H1 (cell line): ENCODE results near the gene LRCH3. TPM values are rescaled to one million over a fixed set of nuclear protein-coding genes. Genes with fewer than 3 reads are reported as not detected.

Experiments used
- CTCF ChIA-PET: fragments of 300-600 bp; sonication (Branson Sonifier 250); formaldehyde crosslinking; loops from one replicate; lab custom pipeline; 2021; ENCODE audit not compliant: partially characterized antibody; lab: Charles Lee
- POLR2A ChIA-PET: fragments of 300-600 bp; sonication (Branson Sonifier 250); formaldehyde crosslinking; loops from one replicate; lab custom pipeline; 2021; ENCODE audit warnings: inconsistent platforms; ENCODE audit not compliant: partially characterized antibody; lab: Charles Lee
- DNase-seq, 2 experiments: peaks; one replicate each; pipeline versions ENCODE4 v3.0.0 to v3.0.0-alpha.2; 2010 to 2022; ENCODE audit warnings: low spot score in 2 of 2, low read depth in 1 of 2, mixed read lengths in 1 of 2
- FAIRE-seq: peaks from 2 replicates; lab custom pipeline; 2011; peaks lifted over from hg19 to GRCh38; lab: Jason Lieb, UNC
- H2AFZ ChIP-seq: 2 replicates; pipeline ENCODE4 v1.8.1; 2012; ENCODE audit warnings: low read length, inconsistent platforms
- H2AK5ac ChIP-seq: 2 replicates; pipeline ENCODE4 v1.6.1; 2013; ENCODE audit warnings: low read depth, low read length
- H2BK120ac ChIP-seq: replicated peaks from 2 replicates; pipeline ENCODE3; 2013; ENCODE audit warnings: low read depth, low read length, inconsistent platforms
- H2BK12ac ChIP-seq: 2 replicates; pipeline ENCODE4 v1.6.1; 2013; ENCODE audit warnings: low read depth, low read length
- H2BK15ac ChIP-seq: 2 replicates; pipeline ENCODE4 v1.6.1; 2013; ENCODE audit warnings: low read length
- H2BK20ac ChIP-seq: 2 replicates; pipeline ENCODE4 v1.6.1; 2013; ENCODE audit warnings: low read length
- H2BK5ac ChIP-seq: 2 replicates; pipeline ENCODE4 v1.6.1; 2013; ENCODE audit warnings: low read depth, low read length
- H3K14ac ChIP-seq: 2 replicates; pipeline ENCODE4 v1.6.1; 2013; ENCODE audit warnings: inconsistent platforms; ENCODE audit not compliant: insufficient read length
- H3K18ac ChIP-seq: 2 replicates; pipeline ENCODE4 v1.6.1; 2013; ENCODE audit warnings: low read length; ENCODE audit errors: extremely low read depth
- H3K23ac ChIP-seq: 2 replicates; pipeline ENCODE4 v1.6.1; 2013; ENCODE audit warnings: inconsistent platforms; ENCODE audit not compliant: insufficient read length
- H3K23me2 ChIP-seq: 2 replicates; pipeline ENCODE4 v1.6.1; 2013; ENCODE audit warnings: low read depth, low read length
- H3K27ac ChIP-seq: 2 replicates; pipeline ENCODE4 v1.6.1; 2011; ENCODE audit warnings: low read depth, low read length, inconsistent platforms
- H3K27me3 ChIP-seq, 4 experiments: replicated peaks in 1 of 4; 1 replicate in 1 of 4; 2 replicates in 3 of 4; pipeline versions ENCODE4 v1.6.1 to v1.8.1; 2011 to 2013; ENCODE audit warnings: low read length in 3 of 4, mild to moderate bottlenecking in 3 of 4, inconsistent platforms in 2 of 4, mixed read lengths in 2 of 4, moderate library complexity in 1 of 4; ENCODE audit not compliant: control insufficient read depth in 3 of 4, insufficient read depth in 3 of 4; ENCODE audit errors: extremely low read depth in 1 of 4
- H3K36me3 ChIP-seq, 4 experiments: 2 replicates each; pipeline versions ENCODE4 v1.6.1 to v1.8.1; 2011 to 2013; ENCODE audit warnings: mild to moderate bottlenecking in 4 of 4, low read length in 3 of 4, moderate library complexity in 2 of 4, control low read depth in 1 of 4, inconsistent platforms in 1 of 4; ENCODE audit not compliant: insufficient read depth in 4 of 4, control insufficient read depth in 2 of 4
- H3K4ac ChIP-seq: replicated peaks from 2 replicates; pipeline ENCODE3; 2013; ENCODE audit warnings: low read length, low read depth, mixed read lengths, inconsistent platforms; ENCODE audit not compliant: insufficient read length
- H3K4me1 ChIP-seq, 4 experiments: replicated peaks in 1 of 4; 1 replicate in 1 of 4; 2 replicates in 3 of 4; pipeline versions ENCODE4 v1.6.1 to v1.8.1; 2011 to 2013; ENCODE audit warnings: low read length in 3 of 4, inconsistent platforms in 2 of 4, mixed read lengths in 1 of 4; ENCODE audit not compliant: insufficient read depth in 4 of 4, control insufficient read depth in 3 of 4
- H3K4me2 ChIP-seq, 2 experiments: 2 replicates each; pipeline versions ENCODE4 v1.6.1 to v1.8.1; 2011 to 2013; ENCODE audit warnings: low read depth in 2 of 2, low read length in 2 of 2, control low read depth in 1 of 2, inconsistent platforms in 1 of 2, mild to moderate bottlenecking in 1 of 2; ENCODE audit not compliant: insufficient read depth in 1 of 2
- H3K4me3 ChIP-seq, 4 experiments: fragments of 200-600, 300-600 bp in 1 of 4; sonication (generic), shearing (Covaris generic), sonication (Bioruptor Twin) in 1 of 4; 2 replicates each; pipeline versions ENCODE4 v1.5.1 to v1.8.1; 2011 to 2016; ENCODE audit warnings: low read length in 4 of 4, low read depth in 3 of 4, control low read depth in 2 of 4, inconsistent platforms in 2 of 4, mild to moderate bottlenecking in 2 of 4, mixed read lengths in 1 of 4, moderate library complexity in 1 of 4; ENCODE audit not compliant: insufficient read depth in 2 of 4; ENCODE audit errors: extremely low read depth in 1 of 4
- H3K56ac ChIP-seq: replicated peaks from 2 replicates; pipeline ENCODE3; 2013; ENCODE audit warnings: low read depth, mild to moderate bottlenecking, mixed read lengths, low read length, inconsistent platforms; ENCODE audit not compliant: insufficient read length
- H3K79me1 ChIP-seq: 2 replicates; pipeline ENCODE4 v1.6.1; 2013; ENCODE audit warnings: low read depth, low read length, control low read depth
- H3K79me2 ChIP-seq, 2 experiments: 2 replicates each; pipeline versions ENCODE4 v1.6.1 to v1.8.1; 2012 to 2013; ENCODE audit warnings: low read length in 2 of 2, mild to moderate bottlenecking in 2 of 2, inconsistent platforms in 1 of 2; ENCODE audit not compliant: insufficient read depth in 2 of 2, control insufficient read depth in 1 of 2
- H3K9ac ChIP-seq, 4 experiments: replicated peaks in 1 of 4; 1 replicate in 1 of 4; 2 replicates in 3 of 4; pipeline versions ENCODE4 v1.6.1 to v1.8.1; 2011 to 2013; ENCODE audit warnings: low read depth in 3 of 4, low read length in 3 of 4, control low read depth in 2 of 4, mild to moderate bottlenecking in 2 of 4, moderate library complexity in 2 of 4, inconsistent platforms in 1 of 4; ENCODE audit errors: extremely low read depth in 1 of 4
- H3K9me3 ChIP-seq, 2 experiments: 2 replicates each; pipeline versions ENCODE4 v1.6.1 to v1.8.1; 2012 to 2013; ENCODE audit warnings: mild to moderate bottlenecking in 2 of 2, moderate library complexity in 2 of 2, control low read depth in 1 of 2, inconsistent platforms in 1 of 2, low read depth in 1 of 2, low read length in 1 of 2, mixed read lengths in 1 of 2; ENCODE audit not compliant: insufficient read depth in 2 of 2
- H4K20me1 ChIP-seq, 2 experiments: replicated peaks in 1 of 2; 2 replicates each; pipeline versions ENCODE3 to v1.8.1; 2011 to 2013; ENCODE audit warnings: inconsistent platforms in 2 of 2, low read length in 2 of 2, mild to moderate bottlenecking in 1 of 2; ENCODE audit not compliant: insufficient read depth in 2 of 2, control insufficient read depth in 1 of 2
- H4K5ac ChIP-seq: 2 replicates; pipeline ENCODE4 v1.6.1; 2013; ENCODE audit warnings: low read length, low read depth, mixed read lengths, inconsistent platforms; ENCODE audit not compliant: insufficient read length
- H4K8ac ChIP-seq: 2 replicates; pipeline ENCODE4 v1.8.0; 2013; ENCODE audit warnings: mild to moderate bottlenecking, moderate library complexity, low read length, inconsistent platforms; ENCODE audit not compliant: insufficient read depth; ENCODE audit errors: extremely low read depth
- H4K91ac ChIP-seq: replicated peaks from 2 replicates; pipeline ENCODE3; 2013; ENCODE audit warnings: low read length, mixed read lengths, inconsistent platforms; ENCODE audit not compliant: insufficient read length
- CREB1 ChIP-seq: IDR thresholded peaks from 2 replicates; pipeline ENCODE4 v1.6.1; 2012; ENCODE audit warnings: inconsistent platforms
- EP300 ChIP-seq, 2 experiments: IDR thresholded peaks; 1 replicate in 1 of 2; 2 replicates in 1 of 2; pipeline ENCODE4 v1.6.1; 2011 to 2012; ENCODE audit warnings: low read depth in 2 of 2, low read length in 2 of 2, mild to moderate bottlenecking in 2 of 2, borderline replicate concordance in 1 of 2, inconsistent platforms in 1 of 2, moderate library complexity in 1 of 2
- POU5F1 ChIP-seq: IDR thresholded peaks from 2 replicates; pipeline ENCODE4 v1.6.1; 2011; ENCODE audit warnings: low read depth, mild to moderate bottlenecking, low read length, moderate library complexity
- RFX5 ChIP-seq: IDR thresholded peaks from 2 replicates; pipeline ENCODE4 v1.6.1; 2011; ENCODE audit warnings: low read depth, low read length, improper control_type of control experiment, borderline replicate concordance
- SIX5 ChIP-seq: IDR thresholded peaks from 2 replicates; pipeline ENCODE4 v1.6.1; 2011; ENCODE audit warnings: mild to moderate bottlenecking, low read depth, low read length
- TAF1 ChIP-seq: IDR thresholded peaks from 2 replicates; pipeline ENCODE4 v1.6.1; 2011; ENCODE audit warnings: mild to moderate bottlenecking, low read depth, low read length
- WGBS, 2 experiments: shearing (Covaris generic) in 1 of 2; methylation state at CpG; one replicate each; pipeline versions ENCODE4 v1.1.6 to v1.1.7; 2013 to 2015; ENCODE audit warnings: low lambda C conversion rate in 2 of 2, mixed read lengths in 2 of 2, inconsistent platforms in 1 of 2, low coverage in 1 of 2, missing lambda C conversion rate in 1 of 2; ENCODE audit not compliant: insufficient replicate concordance in 2 of 2, insufficient coverage in 1 of 2, insufficient read length in 1 of 2; ENCODE audit errors: extremely low coverage in 1 of 2, missing lambda C conversion rate in 1 of 2; 5-methylcytosine and 5-hydroxymethylcytosine counted together
- polyA plus RNA-seq, 7 experiments: library from polyadenylated mRNA; depleted of rRNA in 3 of 7; stranded (reverse) in 5 of 7; unstranded in 2 of 7; fragments of >200 nt in 5 of 7; fragments of 200-250 nt in 2 of 7; gene quantifications; 1 replicate in 5 of 7; 2 replicates in 1 of 7; 4 replicates in 1 of 7; pipeline versions ENCODE4 v1.2.1 to v1.2.3, GENCODE V29; 2011 to 2013; ENCODE audit warnings: missing spikeins in 2 of 7, mixed read lengths in 2 of 7
- total RNA-seq: library from RNA; stranded (reverse); fragmentation: NEBNext Ultra II Directional; extraction: Animal tissue kit (Norgen Biotek cat#: 25700); gene quantifications from 2 replicates; pipeline ENCODE4 v1.2.1, GENCODE V29; 2021
- TF ChIP-seq, protein P1 (sequence below): IDR thresholded peaks from 2 replicates; pipeline ENCODE4 v1.6.1; 2012; ENCODE audit warnings: low read length, inconsistent platforms

Gene LRCH3
- total and polyA plus RNA-seq, 2 of the 8 experiments (the other 6 are each of a cell fraction or from before 2014, with no cell fraction given): 58.4 to 66.0 TPM

DNA sequence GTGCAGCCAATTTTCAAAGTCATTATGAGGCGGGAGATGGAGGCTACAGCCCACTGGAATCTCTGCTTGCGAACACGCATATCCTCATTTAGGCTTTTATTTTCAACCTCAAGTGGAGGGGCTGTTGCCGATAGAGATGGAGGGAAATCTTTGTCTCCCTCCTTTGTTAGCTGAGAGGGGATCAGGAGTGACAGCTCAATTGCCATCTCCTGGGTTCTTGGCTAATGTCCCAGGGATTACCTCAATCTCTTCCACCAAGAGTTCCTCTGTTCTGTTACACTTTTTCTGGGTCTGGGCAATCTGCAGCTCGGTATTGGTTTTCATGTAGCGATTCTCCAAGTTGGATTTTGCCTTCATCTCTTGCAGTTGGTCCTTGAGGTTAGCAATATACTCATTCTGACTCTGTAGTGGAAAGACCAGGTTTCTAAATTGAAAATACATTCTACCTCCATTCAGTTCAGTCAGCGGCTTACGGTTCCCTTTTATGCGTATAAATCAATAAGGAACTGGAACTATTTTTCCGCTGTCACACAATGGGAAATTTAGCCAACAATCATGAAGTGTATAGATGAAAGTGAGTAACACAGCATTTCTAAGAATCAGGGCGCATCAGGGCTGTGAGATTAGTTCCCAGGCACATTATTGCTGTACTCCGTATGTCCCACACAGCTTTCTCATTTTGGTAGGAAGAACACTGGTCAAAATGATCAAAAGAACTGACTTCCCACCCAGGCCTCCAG is 122.8 kb downstream of the LRCH3 start:
- POLR2A ChIA-PET: interaction anchor here (0.9 to 2.3 kb wide), 6 partner anchors 21 to 59 kb away, joined by 3 to 11 read pairs (median 5); partner anchors contain the start of gene RPL35A
- no peak overlapping the region for H4K91ac ChIP-seq
- no peak overlapping the region for H3K18ac ChIP-seq
- CTCF ChIA-PET: interaction anchor here (1.4 to 7.0 kb wide), 5 partner anchors 10 to 29 kb away, joined by 4 to 22 read pairs (median 7); no protein-coding TSS in a partner anchor
- no peaks in the 10 kb centered on the region for H4K20me1 ChIP-seq
- TF ChIP-seq EP300 (IDR thresholded peaks at IDR 0.05; ENCODE audit: borderline replicate concordance in 1 of 2, low read depth in 2 of 2, low read length in 2 of 2) (no peak), CREB1 (no peak), POU5F1 (no peak), RFX5 (no peak), TAF1 (no peak), SIX5 (no peak)
- TF ChIP-seq, protein P1, sequence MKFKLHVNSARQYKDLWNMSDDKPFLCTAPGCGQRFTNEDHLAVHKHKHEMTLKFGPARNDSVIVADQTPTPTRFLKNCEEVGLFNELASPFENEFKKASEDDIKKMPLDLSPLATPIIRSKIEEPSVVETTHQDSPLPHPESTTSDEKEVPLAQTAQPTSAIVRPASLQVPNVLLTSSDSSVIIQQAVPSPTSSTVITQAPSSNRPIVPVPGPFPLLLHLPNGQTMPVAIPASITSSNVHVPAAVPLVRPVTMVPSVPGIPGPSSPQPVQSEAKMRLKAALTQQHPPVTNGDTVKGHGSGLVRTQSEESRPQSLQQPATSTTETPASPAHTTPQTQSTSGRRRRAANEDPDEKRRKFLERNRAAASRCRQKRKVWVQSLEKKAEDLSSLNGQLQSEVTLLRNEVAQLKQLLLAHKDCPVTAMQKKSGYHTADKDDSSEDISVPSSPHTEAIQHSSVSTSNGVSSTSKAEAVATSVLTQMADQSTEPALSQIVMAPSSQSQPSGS: no peak
- TF ChIP-seq, all 59 proteins: peak for 0
- H2BK5ac ChIP-seq: no peak overlapping the region
- H2BK12ac ChIP-seq: no peak overlapping the region
- FAIRE-seq (no peak), DNase-seq (no peak)
- no peaks in the 10 kb centered on the region for H3K9me3 ChIP-seq
- WGBS, 2 experiments: 90% methylated on average over 12 of the region's 12 CpGs; no CpG with 5 or more reads in 1 of the 2 experiments
- no peak overlapping the region for H2BK20ac ChIP-seq
- no peak overlapping the region for H3K9ac ChIP-seq
- no peak overlapping the region for H3K23ac ChIP-seq
- H3K27me3 ChIP-seq: no peaks in the 10 kb centered on the region
- no peak overlapping the region for H3K4me3 ChIP-seq
- H4K5ac ChIP-seq: no peak overlapping the region
- H3K4me2 ChIP-seq: no peak overlapping the region
- no peak overlapping the region for H3K14ac ChIP-seq
- H2AFZ ChIP-seq: no peak overlapping the region
- H2AK5ac ChIP-seq: no peak overlapping the region
- no peak overlapping the region for H2BK15ac ChIP-seq
- H2BK120ac ChIP-seq: no peak overlapping the region
- no peaks in the 10 kb centered on the region for H3K36me3 ChIP-seq
- H4K8ac ChIP-seq: no peak overlapping the region
- H3K27ac ChIP-seq: no peak overlapping the region
- H3K23me2 ChIP-seq: no peaks in the 10 kb centered on the region
- no peak overlapping the region for H3K4ac ChIP-seq
- no peaks in the 10 kb centered on the region for H3K79me1 ChIP-seq
- no peaks in the 10 kb centered on the region for H3K79me2 ChIP-seq
- no peak overlapping the region for H3K56ac ChIP-seq
- peaks cover 0 to 9% (median 2%) of the 10 kb centered on the region in 4 experiments; a peak in 2 of 7 replicates for H3K4me1 ChIP-seq
